ENCODE data around the gene DISC1.

DNA sequence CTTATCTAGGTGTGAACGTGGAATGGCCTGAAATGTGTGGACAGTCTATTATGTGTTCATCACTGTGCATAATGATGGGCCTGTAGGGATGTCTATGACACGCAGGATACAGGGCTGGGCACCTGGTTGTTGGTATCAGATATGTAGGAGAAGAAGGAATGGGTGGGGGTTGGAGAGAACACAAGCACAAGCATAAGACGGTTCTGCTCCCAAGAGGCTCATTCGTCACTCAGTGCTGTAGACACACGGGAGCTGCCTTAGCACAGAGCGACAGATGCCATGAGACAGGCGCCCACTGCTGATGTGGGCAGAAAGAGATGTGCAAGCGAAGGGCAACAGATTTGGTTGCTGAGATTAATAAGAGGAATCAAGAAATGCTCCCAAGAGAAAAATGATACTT is 256.2 kb downstream of the DISC1 start:
- no peak for TF ChIP-seq POLR2A (IDR thresholded peaks at IDR 0.05)
- TF ChIP-seq, protein P1, sequence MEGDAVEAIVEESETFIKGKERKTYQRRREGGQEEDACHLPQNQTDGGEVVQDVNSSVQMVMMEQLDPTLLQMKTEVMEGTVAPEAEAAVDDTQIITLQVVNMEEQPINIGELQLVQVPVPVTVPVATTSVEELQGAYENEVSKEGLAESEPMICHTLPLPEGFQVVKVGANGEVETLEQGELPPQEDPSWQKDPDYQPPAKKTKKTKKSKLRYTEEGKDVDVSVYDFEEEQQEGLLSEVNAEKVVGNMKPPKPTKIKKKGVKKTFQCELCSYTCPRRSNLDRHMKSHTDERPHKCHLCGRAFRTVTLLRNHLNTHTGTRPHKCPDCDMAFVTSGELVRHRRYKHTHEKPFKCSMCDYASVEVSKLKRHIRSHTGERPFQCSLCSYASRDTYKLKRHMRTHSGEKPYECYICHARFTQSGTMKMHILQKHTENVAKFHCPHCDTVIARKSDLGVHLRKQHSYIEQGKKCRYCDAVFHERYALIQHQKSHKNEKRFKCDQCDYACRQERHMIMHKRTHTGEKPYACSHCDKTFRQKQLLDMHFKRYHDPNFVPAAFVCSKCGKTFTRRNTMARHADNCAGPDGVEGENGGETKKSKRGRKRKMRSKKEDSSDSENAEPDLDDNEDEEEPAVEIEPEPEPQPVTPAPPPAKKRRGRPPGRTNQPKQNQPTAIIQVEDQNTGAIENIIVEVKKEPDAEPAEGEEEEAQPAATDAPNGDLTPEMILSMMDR (IDR thresholded peaks at IDR 0.05): no peak
